HG03060 (cell line): ENCODE results near the gene TBCK.
"Not testable (repeated sequence)": the region's sequence is repeated elsewhere in the genome, so short reads cannot be mapped to it uniquely, and the experiment has no call there.

Experiments
- ATAC-seq: cut with Tn5 transposase; IDR thresholded peaks from one replicate; pipeline ENCODE4 v1.9.1; 2021; ENCODE audit warnings: low read depth, moderate number of reproducible peaks; ENCODE audit not compliant: unreplicated experiment

Gene TBCK

DNA sequence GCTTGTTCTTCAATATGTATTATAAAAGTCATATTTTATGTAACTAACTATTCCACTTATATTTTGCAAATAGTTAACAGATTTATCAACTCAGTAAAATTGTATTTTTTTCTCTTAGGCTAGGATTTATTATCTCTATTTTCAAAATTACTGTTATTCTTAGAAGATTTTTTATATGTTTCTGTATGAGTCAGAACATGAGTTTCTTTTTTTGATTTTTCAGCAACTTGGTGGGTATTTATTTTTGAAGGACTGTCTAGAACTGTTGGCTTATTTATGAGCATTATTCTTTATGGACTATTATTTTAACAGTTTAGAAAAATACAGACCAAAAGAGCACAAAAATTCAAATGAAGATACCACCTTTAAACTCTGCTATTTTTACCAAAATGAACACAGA, 7.1 kb upstream of the TBCK start:
- ATAC-seq, result no peak

GRCh38 chr4:106321814-106322213, 5.8 kb upstream of the TBCK start:
- not testable (repeated sequence) for ATAC-seq

- ATAC-seq, result not testable (repeated sequence)
Observed at GRCh38 chr4:106321168-106321567, 5.2 kb upstream of the TBCK start.

DNA sequence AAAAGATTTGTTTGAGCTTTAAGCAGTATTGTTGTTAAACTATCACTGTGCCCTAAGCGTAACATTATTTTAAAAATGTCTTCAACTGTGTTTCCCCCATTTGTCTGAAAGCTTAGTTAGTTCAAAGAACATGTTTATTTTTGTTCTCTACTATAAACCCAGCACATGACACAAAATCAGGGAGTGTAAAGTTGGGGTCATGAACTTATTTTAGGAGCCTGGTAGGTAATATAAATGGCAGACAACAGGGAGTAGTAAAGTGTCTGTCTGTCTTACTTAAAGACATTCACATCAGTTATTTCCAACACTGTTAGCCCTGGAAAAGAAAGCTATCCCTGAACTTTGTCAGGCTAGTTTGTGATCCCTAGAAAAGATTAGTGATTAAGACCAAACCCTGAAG, 4.2 kb upstream of the TBCK start:
- no peak for ATAC-seq

- no peak for ATAC-seq
Observed at GRCh38 chr4:106318511-106318910, 2.5 kb upstream of the TBCK start.

DNA sequence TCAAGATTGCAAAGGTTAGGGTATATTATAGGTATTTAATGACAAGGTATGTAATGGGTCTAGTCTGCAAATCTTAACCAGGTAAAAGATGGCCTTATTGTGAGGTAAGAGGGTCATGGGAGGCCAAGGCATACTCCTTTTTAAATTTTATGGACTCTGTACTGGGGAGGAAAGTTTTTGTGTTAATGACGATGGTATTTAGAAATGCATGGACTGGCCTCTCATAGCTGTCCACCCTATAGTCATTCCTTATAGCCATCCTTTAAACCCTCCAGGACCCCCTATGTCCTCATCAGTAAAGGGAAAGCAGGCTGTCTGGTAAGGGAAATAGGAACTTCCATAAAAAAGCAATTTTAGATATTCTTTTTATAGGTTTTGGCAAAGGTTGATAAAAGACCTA, 1.8 kb upstream of the TBCK start:
- ATAC-seq, result no peak

DNA sequence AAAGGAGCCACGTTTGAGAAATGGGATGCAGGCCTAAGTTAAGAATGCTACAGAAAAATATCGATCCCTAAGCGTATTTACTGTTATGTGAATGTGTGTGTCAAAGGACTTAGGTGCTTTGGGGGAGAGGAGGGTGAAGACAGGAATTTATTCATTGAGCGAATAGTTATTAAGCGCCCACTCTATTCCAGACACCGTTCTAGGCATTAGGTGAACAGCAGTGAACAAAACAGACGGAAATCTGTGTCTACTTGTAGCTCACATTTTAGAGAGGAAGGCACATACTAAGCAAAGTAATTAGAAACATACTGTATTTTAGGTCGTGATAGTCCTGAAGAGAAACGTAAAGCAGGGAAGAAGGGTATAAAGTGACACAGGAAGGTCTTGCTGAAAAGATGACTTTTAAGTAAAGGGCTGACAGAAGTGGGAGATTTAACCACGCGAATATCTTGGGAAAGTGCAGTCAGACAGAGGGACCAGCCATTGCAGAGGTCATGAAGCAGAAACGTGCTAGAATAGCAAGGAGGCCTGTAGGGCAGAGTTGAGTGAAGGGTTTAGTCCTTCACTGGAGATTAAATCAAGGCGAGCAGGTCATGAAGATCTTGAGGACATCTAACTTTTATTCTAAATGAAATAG, 882 bp upstream of the TBCK start:
- ATAC-seq, result no peak

- peak; percentile 10 for ATAC-seq
Observed at GRCh38 chr4:106315476-106315967, 487 bp downstream of the TBCK start.

- no peak for ATAC-seq
Observed at GRCh38 chr4:106314960-106315359, 1.0 kb downstream of the TBCK start.

- ATAC-seq, result no peak
Observed at GRCh38 chr4:106312997-106313522, 2.9 kb downstream of the TBCK start.

GRCh38 chr4:106312377-106312776, 3.6 kb downstream of the TBCK start:
- no peak for ATAC-seq

- no peak for ATAC-seq
Observed at GRCh38 chr4:106306561-106306960, 9.4 kb downstream of the TBCK start.

DNA sequence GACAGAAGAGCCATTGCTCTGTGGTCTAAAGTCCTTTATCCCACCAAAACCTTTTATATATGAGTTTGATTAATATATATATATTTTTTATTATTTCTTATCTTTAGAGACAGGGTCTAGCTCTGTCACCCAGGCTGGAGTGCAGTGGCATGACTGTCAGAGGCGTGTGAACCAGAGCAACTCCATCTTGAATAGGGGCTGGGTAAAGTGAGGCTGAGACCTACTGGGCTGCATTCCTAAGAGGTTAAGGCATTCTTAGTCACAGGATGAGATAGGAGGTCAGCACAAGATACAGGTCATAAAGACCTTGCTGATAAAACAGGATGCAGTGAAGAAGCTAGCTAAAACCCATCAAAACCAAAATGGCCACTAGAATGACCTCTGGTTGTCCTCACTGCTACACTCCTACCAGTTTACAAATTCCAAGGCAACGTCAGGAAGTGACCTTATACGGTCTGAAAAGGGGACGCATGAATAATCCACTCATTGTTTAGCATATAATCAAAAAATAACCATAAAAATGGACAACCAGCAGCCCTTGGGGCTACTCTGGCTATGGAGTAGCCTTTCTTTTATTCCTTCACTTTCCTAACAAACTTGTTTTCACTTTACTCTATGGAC, 10.5 kb downstream of the TBCK start:
- ATAC-seq, result no peak

- no peak for ATAC-seq
Observed at GRCh38 chr4:106304632-106305031, 11.4 kb downstream of the TBCK start.

DNA sequence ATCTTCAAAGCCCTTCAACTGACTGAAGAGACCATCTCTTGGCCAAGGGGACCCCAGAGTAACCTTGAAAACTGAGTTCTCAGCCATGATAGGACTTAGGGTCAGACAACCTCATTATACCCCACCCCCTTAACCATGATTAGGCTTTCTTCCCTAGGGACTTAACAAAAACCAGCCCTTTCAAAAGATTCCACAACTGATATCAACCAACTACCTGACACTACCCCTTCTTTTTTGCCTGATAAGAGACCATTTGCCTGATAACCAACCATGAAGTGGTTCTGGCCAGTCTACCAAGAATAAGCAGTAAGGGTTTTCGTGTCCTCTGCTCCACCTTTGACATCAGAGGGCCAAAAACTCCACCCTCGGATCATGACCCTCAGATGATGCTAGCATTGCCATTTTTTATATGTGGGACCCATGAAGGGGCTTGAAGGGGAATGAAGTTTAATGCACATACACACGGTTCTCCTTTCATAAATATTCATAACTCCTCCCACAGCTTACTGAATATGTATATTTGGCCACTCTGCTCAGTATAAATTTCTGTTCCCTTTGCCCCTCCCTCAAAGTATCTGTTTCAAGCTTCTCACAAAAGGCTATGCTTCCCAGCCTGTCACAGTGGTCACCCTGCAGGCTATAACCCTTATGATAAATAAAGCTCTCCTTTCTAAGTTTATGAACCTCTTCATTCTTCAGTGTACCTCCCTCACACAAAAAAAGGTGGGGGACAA, 12.3 kb downstream of the TBCK start:
- no peak for ATAC-seq

DNA sequence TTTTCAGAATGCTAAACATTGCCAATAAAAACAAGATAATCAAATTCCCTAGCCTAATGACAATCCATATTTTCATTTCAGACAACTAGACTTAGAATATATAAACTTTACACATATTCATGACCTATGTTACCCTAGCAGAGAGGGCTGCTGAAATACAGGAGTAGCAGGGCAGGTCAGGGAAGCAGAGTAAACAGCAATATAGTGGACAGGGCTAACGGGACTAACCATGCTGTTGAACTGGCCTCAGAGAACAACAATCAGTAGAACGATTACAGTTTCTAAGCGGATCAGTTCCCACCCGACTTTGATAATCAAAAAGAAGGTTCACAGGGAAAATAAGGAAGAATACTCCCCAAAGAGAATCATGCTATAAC, 14.0 kb downstream of the TBCK start:
- ATAC-seq, result no peak

DNA sequence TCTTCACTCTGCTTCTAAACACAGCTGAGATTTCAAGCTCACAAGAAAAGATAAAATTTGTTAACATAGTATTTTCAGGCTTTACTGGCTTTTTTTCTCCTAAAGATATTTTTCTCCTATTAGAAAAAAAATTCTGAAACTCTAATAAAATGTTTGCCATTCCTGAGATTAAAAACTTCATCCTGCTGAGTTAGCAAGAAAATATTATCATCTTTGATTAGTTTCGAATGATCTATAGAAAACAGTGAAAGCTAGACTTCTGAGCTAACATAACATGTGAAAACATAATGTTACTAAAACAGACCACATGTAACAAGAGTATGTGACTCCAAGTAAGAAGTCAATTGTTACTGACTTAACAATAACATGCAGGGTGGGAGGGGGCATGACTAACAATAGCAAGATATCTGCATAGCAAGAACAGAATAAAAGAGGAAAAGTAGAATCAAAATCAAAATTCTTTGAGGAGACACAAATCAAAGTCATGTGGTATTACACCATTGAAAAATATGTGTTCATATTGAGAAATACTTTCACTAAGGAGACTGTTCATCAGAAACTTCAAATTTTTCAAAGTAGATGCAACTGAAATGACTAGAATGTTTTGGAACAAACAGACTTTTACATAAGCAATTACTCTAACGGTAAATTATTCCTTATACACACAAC, 14.5 kb downstream of the TBCK start:
- ATAC-seq, result no peak

DNA sequence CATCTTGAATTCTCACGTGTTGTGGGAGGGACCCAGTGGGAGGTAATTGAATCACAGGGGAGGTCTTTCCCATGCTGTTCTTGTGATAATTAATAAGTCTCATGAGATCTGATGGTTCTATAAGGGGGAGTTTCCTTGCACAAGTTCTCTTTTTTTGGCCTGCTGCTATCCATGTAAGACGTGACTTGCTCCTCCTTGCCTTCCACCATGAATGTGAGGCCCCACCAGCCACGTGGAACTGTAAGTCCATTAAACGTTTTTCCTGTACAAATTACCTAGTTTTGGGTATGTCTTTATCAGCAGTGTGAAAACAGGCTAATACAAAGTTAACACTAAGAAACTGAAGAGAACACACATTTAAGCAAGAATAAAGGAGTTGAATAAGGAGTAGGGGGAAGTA, 16.0 kb downstream of the TBCK start:
- ATAC-seq, result no peak

- ATAC-seq, result no peak
Observed at GRCh38 chr4:106297245-106298035, 18.6 kb downstream of the TBCK start.

DNA sequence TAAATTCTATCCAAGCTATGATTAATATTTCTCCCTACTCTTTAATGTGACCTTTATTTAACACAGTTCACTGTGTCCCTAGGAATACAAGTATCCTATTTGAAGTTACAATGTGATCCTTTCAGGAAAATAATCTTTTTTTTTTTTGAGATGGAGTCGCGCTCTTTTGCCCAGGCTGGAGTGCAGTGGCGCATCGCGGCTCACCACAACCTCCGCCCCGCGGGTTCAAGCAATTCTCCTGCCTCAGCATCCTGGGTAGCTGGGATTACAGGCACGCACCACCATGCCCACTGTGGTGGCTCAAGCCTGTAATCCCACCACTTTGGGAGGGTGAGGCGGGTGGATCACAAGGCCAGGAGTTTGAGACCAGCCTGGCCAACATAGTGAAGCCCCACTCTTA, 21.9 kb downstream of the TBCK start:
- ATAC-seq, result no peak
